ENCODE results near the gene ACTG2.
"Not testable (repeated sequence)": the region's sequence is repeated elsewhere in the genome, so short reads cannot be mapped to it uniquely, and the experiment has no call there.

ACTG2 gene

DNA sequence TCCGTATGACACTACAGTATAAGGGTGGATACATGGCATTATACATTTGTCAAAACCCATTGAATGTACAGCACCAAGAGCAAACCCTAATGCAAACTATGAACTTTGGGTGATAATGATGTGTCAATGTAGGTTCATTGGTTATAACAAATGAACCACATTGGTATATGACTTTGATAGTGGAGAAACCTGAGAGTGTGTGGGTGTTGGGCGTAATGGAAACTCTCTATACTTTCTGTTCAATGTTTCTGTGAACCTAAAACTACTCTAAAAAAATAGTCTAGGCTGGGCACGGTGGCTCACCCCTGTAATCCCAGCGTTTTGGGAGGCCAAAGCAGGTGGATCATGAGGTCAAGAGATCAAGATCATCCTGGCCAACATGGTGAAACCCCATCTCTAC, 6.5 kb upstream of the ACTG2 start:
- H3K4me3 ChIP-seq (ENCODE audit: low read depth, low read length), result no peak overlapping the region
- no peak for TF ChIP-seq CTCF (IDR thresholded peaks at IDR 0.05; ENCODE audit: borderline replicate concordance, insufficient read depth, low read depth, low read length)

DNA sequence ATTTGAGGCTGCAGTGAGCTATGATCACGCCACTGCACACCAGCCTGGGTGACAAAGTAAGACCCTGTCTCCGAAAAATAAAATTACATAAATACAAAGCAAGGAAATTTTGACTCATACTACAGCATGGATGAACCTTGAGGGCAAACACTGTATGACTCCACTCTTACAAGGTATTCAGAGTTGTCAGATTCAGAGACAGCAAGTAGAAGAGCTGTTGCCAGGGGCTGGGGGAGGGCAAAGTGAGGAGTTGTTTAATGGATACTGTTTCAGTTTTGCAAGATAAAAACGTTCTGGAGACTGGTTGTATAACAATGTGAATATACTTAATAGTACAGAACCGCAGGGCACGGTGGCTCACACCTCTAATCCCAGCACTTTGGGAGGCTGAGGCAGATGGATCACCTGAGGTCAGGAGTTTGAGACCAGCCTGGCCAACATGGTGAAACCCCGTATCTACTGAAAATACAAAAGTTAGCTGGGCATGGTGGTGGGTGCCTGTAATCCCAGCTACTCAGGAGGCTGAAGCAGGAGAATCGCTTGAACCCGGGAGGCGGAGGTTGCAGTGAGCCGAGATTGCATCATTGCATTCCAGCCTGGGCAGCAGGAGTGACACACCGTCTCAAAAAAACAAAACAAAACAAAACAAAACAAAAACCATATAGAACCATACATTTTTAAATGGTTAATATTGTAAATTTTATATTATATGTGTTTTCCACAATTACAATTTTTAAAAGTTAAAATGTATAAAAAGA, 5.0 kb upstream of the ACTG2 start:
- not testable (repeated sequence) for H3K4me3 ChIP-seq (ENCODE audit: low read depth, low read length)

DNA sequence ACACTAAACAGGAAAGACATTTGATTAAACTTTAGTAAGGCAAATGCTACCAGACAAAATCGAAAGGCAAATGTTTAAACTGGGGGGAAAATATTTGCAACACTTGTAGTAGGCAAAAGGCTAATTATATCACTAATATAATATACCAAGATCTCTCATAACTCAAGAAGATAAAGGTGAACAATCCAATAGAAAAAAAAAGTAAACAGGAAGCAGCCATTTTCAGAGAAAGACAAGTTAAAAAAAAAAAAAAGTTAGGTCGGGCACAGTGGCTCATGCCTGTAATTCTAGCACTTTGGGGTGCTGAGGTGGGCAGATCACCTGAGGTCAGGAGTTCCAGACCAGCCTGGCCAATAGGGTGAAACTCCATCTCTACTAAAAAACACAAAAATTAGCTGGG, 4.4 kb upstream of the ACTG2 start:
- no peak overlapping the region for H3K4me3 ChIP-seq (ENCODE audit: low read depth, low read length)
- TF ChIP-seq CTCF (IDR thresholded peaks at IDR 0.05; ENCODE audit: borderline replicate concordance, insufficient read depth, low read depth, low read length), result no peak

GRCh38 chr2:73889206-73889605, 3.6 kb upstream of the ACTG2 start:
- TF ChIP-seq CTCF (IDR thresholded peaks at IDR 0.05; ENCODE audit: borderline replicate concordance, insufficient read depth, low read depth, low read length), result no peak

GRCh38 chr2:73890301-73891092, 2.3 kb upstream of the ACTG2 start:
- H3K4me3 ChIP-seq (ENCODE audit: low read depth, low read length), result no peak overlapping the region
- TF ChIP-seq CTCF (IDR thresholded peaks at IDR 0.05; ENCODE audit: borderline replicate concordance, insufficient read depth, low read depth, low read length), result no peak

More at GRCh38 chr2:73889206-73889605, 3.6 kb upstream of the ACTG2 start:
- no peak overlapping the region for H3K4me3 ChIP-seq (ENCODE audit: low read depth, low read length)

- H3K4me3 ChIP-seq (ENCODE audit: low read depth, low read length), result no peak overlapping the region
- no peak for TF ChIP-seq CTCF (IDR thresholded peaks at IDR 0.05; ENCODE audit: borderline replicate concordance, insufficient read depth, low read depth, low read length)
Measured at GRCh38 chr2:73891276-73891901, 1.4 kb upstream of the ACTG2 start.

GRCh38 chr2:73893764-73894474, 1.1 kb downstream of the ACTG2 start:
- TF ChIP-seq CTCF (IDR thresholded peaks at IDR 0.05; ENCODE audit: borderline replicate concordance, insufficient read depth, low read depth, low read length), result no peak
- no peak overlapping the region for H3K4me3 ChIP-seq (ENCODE audit: low read depth, low read length)

All from GM12875 (cell line).